ENCODE measurements around the gene GBP7.

- TF ChIP-seq, protein P1, sequence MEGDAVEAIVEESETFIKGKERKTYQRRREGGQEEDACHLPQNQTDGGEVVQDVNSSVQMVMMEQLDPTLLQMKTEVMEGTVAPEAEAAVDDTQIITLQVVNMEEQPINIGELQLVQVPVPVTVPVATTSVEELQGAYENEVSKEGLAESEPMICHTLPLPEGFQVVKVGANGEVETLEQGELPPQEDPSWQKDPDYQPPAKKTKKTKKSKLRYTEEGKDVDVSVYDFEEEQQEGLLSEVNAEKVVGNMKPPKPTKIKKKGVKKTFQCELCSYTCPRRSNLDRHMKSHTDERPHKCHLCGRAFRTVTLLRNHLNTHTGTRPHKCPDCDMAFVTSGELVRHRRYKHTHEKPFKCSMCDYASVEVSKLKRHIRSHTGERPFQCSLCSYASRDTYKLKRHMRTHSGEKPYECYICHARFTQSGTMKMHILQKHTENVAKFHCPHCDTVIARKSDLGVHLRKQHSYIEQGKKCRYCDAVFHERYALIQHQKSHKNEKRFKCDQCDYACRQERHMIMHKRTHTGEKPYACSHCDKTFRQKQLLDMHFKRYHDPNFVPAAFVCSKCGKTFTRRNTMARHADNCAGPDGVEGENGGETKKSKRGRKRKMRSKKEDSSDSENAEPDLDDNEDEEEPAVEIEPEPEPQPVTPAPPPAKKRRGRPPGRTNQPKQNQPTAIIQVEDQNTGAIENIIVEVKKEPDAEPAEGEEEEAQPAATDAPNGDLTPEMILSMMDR (IDR thresholded peaks at IDR 0.05), result no peak
- no peak for TF ChIP-seq POLR2A (IDR thresholded peaks at IDR 0.05)
Observed at GRCh38 chr1:89176971-89177370, 1.2 kb upstream of the GBP7 start.
